ENCODE data around the gene APEH. TPM values are rescaled to one million over a fixed set of nuclear protein-coding genes. Genes with fewer than 3 reads are reported as not detected.

APEH gene
- total RNA-seq, 1 donor from 2014 or later = 126 TPM

- no peak overlapping the region for H3K4me3 ChIP-seq (ENCODE audit: low read depth, low read length)
- DNase-seq (ENCODE audit: low read depth) = no peak
- TF ChIP-seq, protein P1, sequence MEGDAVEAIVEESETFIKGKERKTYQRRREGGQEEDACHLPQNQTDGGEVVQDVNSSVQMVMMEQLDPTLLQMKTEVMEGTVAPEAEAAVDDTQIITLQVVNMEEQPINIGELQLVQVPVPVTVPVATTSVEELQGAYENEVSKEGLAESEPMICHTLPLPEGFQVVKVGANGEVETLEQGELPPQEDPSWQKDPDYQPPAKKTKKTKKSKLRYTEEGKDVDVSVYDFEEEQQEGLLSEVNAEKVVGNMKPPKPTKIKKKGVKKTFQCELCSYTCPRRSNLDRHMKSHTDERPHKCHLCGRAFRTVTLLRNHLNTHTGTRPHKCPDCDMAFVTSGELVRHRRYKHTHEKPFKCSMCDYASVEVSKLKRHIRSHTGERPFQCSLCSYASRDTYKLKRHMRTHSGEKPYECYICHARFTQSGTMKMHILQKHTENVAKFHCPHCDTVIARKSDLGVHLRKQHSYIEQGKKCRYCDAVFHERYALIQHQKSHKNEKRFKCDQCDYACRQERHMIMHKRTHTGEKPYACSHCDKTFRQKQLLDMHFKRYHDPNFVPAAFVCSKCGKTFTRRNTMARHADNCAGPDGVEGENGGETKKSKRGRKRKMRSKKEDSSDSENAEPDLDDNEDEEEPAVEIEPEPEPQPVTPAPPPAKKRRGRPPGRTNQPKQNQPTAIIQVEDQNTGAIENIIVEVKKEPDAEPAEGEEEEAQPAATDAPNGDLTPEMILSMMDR (conservative IDR thresholded peaks at IDR 0.05; ENCODE audit: low read depth, low read length) = no peak
Measured at GRCh38 chr3:49654176-49654825, 19.9 kb upstream of the APEH start.

- DNase-seq (ENCODE audit: low read depth) = no peak
- TF ChIP-seq, protein P1 (conservative IDR thresholded peaks at IDR 0.05; ENCODE audit: low read depth, low read length) = no peak
Measured at GRCh38 chr3:49654955-49655556, 19.1 kb upstream of the APEH start.

DNA sequence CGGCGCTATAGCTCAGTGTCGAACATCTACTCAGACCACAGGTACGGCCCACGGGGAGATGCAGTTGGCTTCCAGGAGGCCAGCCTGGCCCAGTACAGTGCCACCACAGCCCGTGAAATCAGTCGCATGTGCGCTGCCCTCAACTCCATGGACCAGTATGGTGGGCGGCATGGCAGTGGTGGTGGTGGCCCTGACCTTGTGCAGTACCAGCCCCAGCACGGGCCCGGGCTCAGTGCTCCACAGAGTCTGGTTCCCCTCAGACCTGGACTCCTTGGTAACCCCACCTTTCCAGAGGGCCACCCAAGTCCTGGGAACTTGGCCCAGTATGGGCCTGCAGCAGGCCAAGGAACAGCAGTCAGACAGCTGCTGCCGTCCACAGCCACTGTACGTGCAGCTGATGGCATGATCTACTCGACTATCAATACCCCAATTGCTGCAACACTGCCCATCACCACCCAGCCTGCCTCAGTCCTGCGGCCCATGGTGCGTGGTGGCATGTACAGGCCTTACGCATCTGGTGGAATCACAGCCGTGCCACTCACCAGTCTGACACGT is 18.3 kb upstream of the APEH start:
- H3K4me3 ChIP-seq (ENCODE audit: low read depth, low read length) = no peak overlapping the region
- TF ChIP-seq, protein P1 (conservative IDR thresholded peaks at IDR 0.05; ENCODE audit: low read depth, low read length) = no peak
- DNase-seq (ENCODE audit: low read depth) = no peak

More at GRCh38 chr3:49654955-49655556, 19.1 kb upstream of the APEH start:
- H3K4me3 ChIP-seq (ENCODE audit: low read depth, low read length) = no peak overlapping the region

GRCh38 chr3:49656541-49657112 is 17.5 kb upstream of the APEH start:
- H3K4me3 ChIP-seq (ENCODE audit: low read depth, low read length) = no peak overlapping the region
- TF ChIP-seq, protein P1 (conservative IDR thresholded peaks at IDR 0.05; ENCODE audit: low read depth, low read length) = no peak
- DNase-seq (ENCODE audit: low read depth) = no peak

DNA sequence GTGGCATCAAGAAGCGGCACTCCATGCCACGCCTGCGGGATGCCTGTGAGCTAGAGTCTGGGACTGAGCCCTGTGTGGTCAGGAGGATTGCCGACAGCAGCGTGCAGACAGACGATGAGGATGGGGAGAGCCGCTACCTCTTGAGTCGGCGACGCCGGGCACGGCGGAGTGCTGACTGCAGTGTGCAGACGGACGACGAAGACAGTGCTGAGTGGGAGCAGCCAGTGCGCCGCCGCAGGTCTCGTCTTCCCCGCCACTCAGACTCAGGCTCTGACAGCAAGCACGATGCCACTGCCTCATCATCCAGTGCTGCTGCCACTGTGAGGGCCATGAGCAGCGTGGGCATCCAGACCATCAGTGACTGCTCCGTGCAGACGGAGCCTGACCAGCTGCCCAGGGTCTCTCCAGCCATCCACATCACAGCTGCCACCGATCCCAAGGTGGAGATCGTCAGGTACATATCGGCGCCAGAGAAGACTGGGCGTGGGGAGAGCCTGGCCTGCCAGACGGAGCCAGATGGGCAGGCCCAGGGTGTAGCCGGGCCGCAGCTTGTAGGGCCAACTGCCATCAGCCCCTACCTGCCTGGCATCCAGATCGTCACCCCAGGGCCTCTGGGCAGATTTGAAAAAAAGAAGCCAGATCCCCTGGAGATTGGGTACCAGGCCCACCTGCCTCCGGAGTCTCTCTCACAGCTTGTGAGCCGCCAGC is 16.8 kb upstream of the APEH start:
- H3K4me3 ChIP-seq (ENCODE audit: low read depth, low read length) = no peak overlapping the region
- TF ChIP-seq, protein P1 (conservative IDR thresholded peaks at IDR 0.05; ENCODE audit: low read depth, low read length) = no peak
- DNase-seq (ENCODE audit: low read depth) = no peak

DNA sequence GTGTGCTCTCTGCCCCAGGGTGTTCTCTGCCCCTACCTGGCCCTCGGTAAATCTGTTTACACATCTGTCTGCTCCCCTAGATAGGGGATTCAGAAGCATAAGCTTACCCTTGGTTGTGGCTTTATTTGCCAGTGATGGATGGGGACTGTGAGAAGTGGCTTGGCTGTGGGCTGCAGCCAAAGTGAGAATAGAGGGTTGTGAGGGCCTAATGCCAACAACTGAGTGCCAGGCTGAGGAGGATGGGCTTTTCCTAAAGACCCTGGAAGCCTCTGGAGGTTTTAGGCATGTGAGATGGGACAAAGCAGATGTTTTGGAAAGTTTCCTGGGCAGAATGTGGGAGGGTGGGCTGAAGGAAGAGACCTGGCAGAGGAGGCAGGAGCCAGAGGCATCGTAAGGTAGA is 15.4 kb upstream of the APEH start:
- no peak overlapping the region for H3K4me3 ChIP-seq (ENCODE audit: low read depth, low read length)
- no peak for DNase-seq (ENCODE audit: low read depth)
- TF ChIP-seq, protein P1 (conservative IDR thresholded peaks at IDR 0.05; ENCODE audit: low read depth, low read length) = no peak
